GM12892 (cell line): Measurements from ENCODE around the gene CLEC16A.
"Not testable (repeated sequence)": the region's sequence is repeated elsewhere in the genome, so short reads cannot be mapped to it uniquely, and the experiment has no call there.

Experiments
- DNase-seq: peaks from one replicate; pipeline ENCODE4 v3.0.0; 2011; ENCODE audit not compliant: insufficient read length
- FAIRE-seq: peaks from 2 replicates; lab custom pipeline; 2011; peaks lifted over from hg19 to GRCh38; lab: Jason Lieb, UNC
- POLR2A ChIP-seq: IDR thresholded peaks from 2 replicates; pipeline ENCODE4 v1.6.1; 2011; ENCODE audit warnings: low read depth, low read length, control low read depth
- POLR2AphosphoS5 ChIP-seq: IDR thresholded peaks from 2 replicates; pipeline ENCODE4 v1.6.1; 2011; ENCODE audit warnings: low read depth, low read length, control low read depth
- TAF1 ChIP-seq: IDR thresholded peaks from 2 replicates; pipeline ENCODE4 v1.6.1; 2011; ENCODE audit warnings: low read depth, mild to moderate bottlenecking, control low read depth, low read length, borderline replicate concordance

CLEC16A gene

GRCh38 chr16:10927497-10928112 lies 16.8 kb upstream of the CLEC16A start:
- TF ChIP-seq POLR2A, result 0 out of 2 replicates have a peak, but pooled peaks have one; percentile 16
- no peak for TF ChIP-seq TAF1
- peak; percentile 80 for TF ChIP-seq POLR2AphosphoS5

GRCh38 chr16:10929097-10929496 lies 15.3 kb upstream of the CLEC16A start:
- not testable (repeated sequence) for DNase-seq, FAIRE-seq

More at GRCh38 chr16:10927497-10928112, 16.8 kb upstream of the CLEC16A start:
- no peak for DNase-seq
- FAIRE-seq, result no peak

- TF ChIP-seq POLR2A (peak; percentile 60), TAF1 (no peak), POLR2AphosphoS5 (peak; percentile 77)
- FAIRE-seq, result no peak
- no peak for DNase-seq
Observed at GRCh38 chr16:10929853-10930754, 14.3 kb upstream of the CLEC16A start.

GRCh38 chr16:10930755-10931093 lies 13.6 kb upstream of the CLEC16A start:
- TF ChIP-seq POLR2A, result no peak
- peak; percentile 56; the same call in 1 of the 2 replicates for TF ChIP-seq POLR2AphosphoS5
- no peak for FAIRE-seq
- DNase-seq, result no peak

- TF ChIP-seq TAF1, result no peak
- no peak for TF ChIP-seq POLR2A
- TF ChIP-seq POLR2AphosphoS5, result no peak
- FAIRE-seq, result no peak
- no peak for DNase-seq
Observed at GRCh38 chr16:10931134-10931533, 13.2 kb upstream of the CLEC16A start.

GRCh38 chr16:10931977-10932632 lies 12.3 kb upstream of the CLEC16A start:
- TF ChIP-seq POLR2AphosphoS5, result no peak; the same call in 1 of the 2 replicates
- TF ChIP-seq POLR2A, result peak; percentile 28; the same call in 1 of the 2 replicates
- TF ChIP-seq TAF1, result no peak

GRCh38 chr16:10932959-10933710 lies 11.2 kb upstream of the CLEC16A start:
- no peak for TF ChIP-seq TAF1
- no peak; the same call in 1 of the 2 replicates for TF ChIP-seq POLR2A
- TF ChIP-seq POLR2AphosphoS5, result peak; percentile 46; the same call in 1 of the 2 replicates
- DNase-seq, result no peak
- no peak for FAIRE-seq

More at GRCh38 chr16:10931977-10932632, 12.3 kb upstream of the CLEC16A start:
- no peak for FAIRE-seq
- DNase-seq, result no peak

- TF ChIP-seq POLR2AphosphoS5 (no peak), POLR2A (no peak; the same call in 1 of the 2 replicates), TAF1 (no peak)
- no peak for DNase-seq
- FAIRE-seq, result no peak
Observed at GRCh38 chr16:10933865-10934264, 10.5 kb upstream of the CLEC16A start.

- FAIRE-seq (no peak), DNase-seq (no peak)
- no peak for TF ChIP-seq POLR2A
Observed at GRCh38 chr16:10934325-10935107, 9.8 kb upstream of the CLEC16A start.

- TF ChIP-seq TAF1 (no peak), POLR2AphosphoS5 (no peak), POLR2A (no peak)
- DNase-seq, result no peak
Observed at GRCh38 chr16:10935226-10935915, 9.0 kb upstream of the CLEC16A start.

More at GRCh38 chr16:10935226-10935915, 9.0 kb upstream of the CLEC16A start:
- FAIRE-seq, result peak; percentile 48
